ENCODE results near the gene MAGI3.
"Not testable (repeated sequence)": the region's sequence is repeated elsewhere in the genome, so short reads cannot be mapped to it uniquely, and the experiment has no call there.

Gene MAGI3

GRCh38 chr1:113390871-113391648 lies 745 bp downstream of the MAGI3 start:
- DNase-seq = peak; percentile 70 to 75
- TF ChIP-seq POLR2A (IDR thresholded peaks at IDR 0.05; ENCODE audit: low read length) (no peak), GATA1 (IDR thresholded peaks at IDR 0.05; ENCODE audit: low read depth, low read length) (no peak)

GRCh38 chr1:113391649-113392271 lies 1.4 kb downstream of the MAGI3 start:
- peak; percentile 34 to 52 for DNase-seq
- TF ChIP-seq GATA1 (IDR thresholded peaks at IDR 0.05; ENCODE audit: low read depth, low read length) (no peak), POLR2A (IDR thresholded peaks at IDR 0.05; ENCODE audit: low read length) (no peak)

GRCh38 chr1:113392541-113393128 lies 2.3 kb downstream of the MAGI3 start:
- TF ChIP-seq GATA1 (IDR thresholded peaks at IDR 0.05; ENCODE audit: low read depth, low read length) (no peak), POLR2A (IDR thresholded peaks at IDR 0.05; ENCODE audit: low read length) (no peak)
- no peak for DNase-seq

DNA sequence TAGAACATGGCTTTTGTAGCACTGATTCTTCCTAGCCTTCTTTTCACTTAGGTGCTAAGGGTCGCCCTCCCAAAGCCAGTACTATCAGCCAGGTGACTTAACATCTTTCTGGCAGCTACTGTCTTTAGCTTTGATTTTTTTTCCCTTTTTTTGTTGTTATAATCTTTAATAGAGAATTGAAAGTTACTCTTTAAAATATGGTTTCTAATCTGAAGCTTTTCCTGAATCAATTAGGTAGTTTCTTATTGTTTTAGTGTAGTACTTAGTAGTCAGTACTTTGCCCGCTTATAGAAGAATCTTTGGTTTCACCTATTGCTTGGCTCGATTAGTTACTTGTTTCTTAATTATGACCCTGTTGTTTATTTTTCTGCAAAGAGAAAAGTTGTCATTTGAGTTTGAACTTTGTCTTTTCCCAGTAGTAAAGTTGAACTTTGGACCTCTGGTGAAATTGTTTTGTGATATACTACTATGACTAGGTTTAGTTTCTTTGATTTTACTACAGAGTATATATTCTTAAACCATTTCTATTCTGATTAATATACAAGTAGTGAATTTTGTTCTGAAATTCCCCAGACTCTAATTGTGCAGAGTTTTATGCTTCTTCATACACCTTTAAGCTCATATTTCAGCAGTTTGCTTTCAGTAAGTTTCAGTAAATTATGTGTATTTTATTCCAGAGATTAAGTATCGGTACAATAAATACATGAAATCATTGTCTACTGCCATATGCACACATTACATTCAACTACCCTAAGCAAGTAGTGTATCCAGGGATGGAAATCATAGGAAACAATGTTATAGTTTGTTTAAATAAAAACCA lies 3.9 kb downstream of the MAGI3 start:
- DNase-seq = no peak
- TF ChIP-seq POLR2A (IDR thresholded peaks at IDR 0.05; ENCODE audit: low read length) (no peak), GATA1 (IDR thresholded peaks at IDR 0.05; ENCODE audit: low read depth, low read length) (no peak)

- DNase-seq = no peak
- TF ChIP-seq POLR2A (IDR thresholded peaks at IDR 0.05; ENCODE audit: low read length) (no peak), GATA1 (IDR thresholded peaks at IDR 0.05; ENCODE audit: low read depth, low read length) (no peak)
These were observed 4.5 kb downstream of the MAGI3 start for GRCh38 chr1:113394863-113395259.

DNA sequence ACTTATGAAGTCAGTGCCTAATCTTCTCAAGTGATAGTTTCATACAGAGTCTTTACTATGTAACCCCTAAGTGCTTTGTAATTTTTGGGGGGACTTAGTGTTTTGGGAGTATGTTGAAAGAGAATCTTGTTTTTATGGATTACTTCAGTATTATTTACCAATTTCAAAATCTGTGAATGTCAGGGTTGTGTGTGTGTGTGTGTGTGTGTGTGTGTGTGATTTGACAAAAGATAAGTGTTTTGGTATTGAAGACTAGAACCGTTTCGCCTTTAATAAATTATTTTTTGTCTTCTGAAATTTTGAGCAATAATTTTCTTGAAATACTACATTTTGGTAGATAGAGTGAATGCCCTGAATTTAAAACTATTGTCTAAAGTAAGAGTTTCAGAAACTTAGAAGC lies 5.8 kb downstream of the MAGI3 start:
- TF ChIP-seq GATA1 (IDR thresholded peaks at IDR 0.05; ENCODE audit: low read depth, low read length) (no peak), POLR2A (IDR thresholded peaks at IDR 0.05; ENCODE audit: low read length) (no peak)
- DNase-seq = no peak

DNA sequence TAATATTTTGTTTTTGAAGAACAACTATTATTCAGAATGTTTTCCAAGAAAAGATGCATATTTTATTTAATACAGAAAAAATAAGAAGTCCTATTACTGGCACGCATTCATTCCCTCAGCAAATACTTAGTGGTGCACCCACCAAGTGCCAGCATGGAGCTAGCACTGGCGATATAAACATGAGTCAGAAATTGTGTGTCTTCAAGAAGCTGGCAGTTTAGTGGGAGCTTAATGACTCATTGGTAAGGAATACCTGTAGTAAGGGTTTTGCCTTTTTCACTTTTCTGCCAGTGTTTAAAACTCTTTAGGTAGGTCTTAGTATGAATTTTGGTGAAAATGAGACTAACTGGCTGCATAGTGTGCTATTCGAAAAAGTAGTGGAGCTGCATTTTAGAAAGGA lies 6.3 kb downstream of the MAGI3 start:
- no peak for DNase-seq
- TF ChIP-seq GATA1 (IDR thresholded peaks at IDR 0.05; ENCODE audit: low read depth, low read length) = no peak
- no peak for TF ChIP-seq POLR2A (IDR thresholded peaks at IDR 0.05; ENCODE audit: low read length)

GRCh38 chr1:113399062-113399583 lies 8.8 kb downstream of the MAGI3 start:
- TF ChIP-seq GATA1 (IDR thresholded peaks at IDR 0.05; ENCODE audit: low read depth, low read length) = no peak
- TF ChIP-seq POLR2A (IDR thresholded peaks at IDR 0.05; ENCODE audit: low read length) = no peak
- no peak for DNase-seq

- peak; percentile 20 to 24 for DNase-seq
These were observed 10.8 kb downstream of the MAGI3 start for GRCh38 chr1:113401067-113401466.

DNA sequence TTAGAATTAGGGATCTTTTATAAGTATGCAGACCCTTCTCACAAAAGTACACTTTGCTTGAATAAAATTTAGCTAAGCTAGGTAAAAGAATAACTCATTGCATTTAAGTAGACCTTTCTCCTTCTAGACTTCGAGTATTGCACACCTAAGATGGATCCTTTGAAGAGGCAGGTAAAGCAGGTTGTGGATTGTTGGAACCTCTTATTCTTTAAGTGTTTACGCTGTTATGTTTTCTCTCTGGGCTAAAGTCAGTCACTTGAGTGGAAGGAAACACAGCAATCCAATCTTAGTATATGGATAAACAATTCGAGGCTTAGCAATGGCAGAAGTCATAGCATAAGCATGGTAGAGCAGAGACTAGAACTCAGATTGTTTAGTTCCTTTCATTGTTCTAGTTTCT lies 11.4 kb downstream of the MAGI3 start:
- TF ChIP-seq POLR2A (IDR thresholded peaks at IDR 0.05; ENCODE audit: low read length) = no peak
- TF ChIP-seq GATA1 (IDR thresholded peaks at IDR 0.05; ENCODE audit: low read depth, low read length) = no peak
- no peak for DNase-seq

More at GRCh38 chr1:113401067-113401466, 10.8 kb downstream of the MAGI3 start:
- TF ChIP-seq GATA1 (IDR thresholded peaks at IDR 0.05; ENCODE audit: low read depth, low read length) (no peak), POLR2A (IDR thresholded peaks at IDR 0.05; ENCODE audit: low read length) (no peak)

- TF ChIP-seq POLR2A (IDR thresholded peaks at IDR 0.05; ENCODE audit: low read length) = no peak
- no peak for TF ChIP-seq GATA1 (IDR thresholded peaks at IDR 0.05; ENCODE audit: low read depth, low read length)
- no peak for DNase-seq
These were observed 12.8 kb downstream of the MAGI3 start for GRCh38 chr1:113403065-113403464.

DNA sequence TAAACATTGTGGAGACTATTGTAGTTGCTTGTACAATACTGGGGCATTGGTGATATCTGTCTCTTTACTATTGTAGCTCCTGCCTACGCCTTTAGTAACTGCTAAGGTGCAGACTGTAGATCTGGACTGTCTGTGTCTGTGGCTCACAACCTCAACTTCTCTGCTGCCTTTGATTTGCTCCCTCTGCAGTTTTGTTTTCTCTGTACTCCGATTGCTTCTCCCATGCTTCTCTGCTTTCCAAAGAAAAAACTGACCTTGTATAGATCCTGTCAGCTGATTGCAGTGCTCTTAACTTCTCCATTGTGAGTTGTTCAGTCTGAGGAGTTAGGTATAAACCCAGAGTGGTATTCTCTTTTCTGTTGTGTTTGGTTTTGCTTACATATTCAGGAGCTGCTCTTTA lies 15.3 kb downstream of the MAGI3 start:
- DNase-seq = peak in 1 of 2 experiments; percentile 33
- no peak for TF ChIP-seq GATA1 (IDR thresholded peaks at IDR 0.05; ENCODE audit: low read depth, low read length)
- TF ChIP-seq POLR2A (IDR thresholded peaks at IDR 0.05; ENCODE audit: low read length) = no peak

GRCh38 chr1:113406149-113406548 lies 15.8 kb downstream of the MAGI3 start:
- peak; percentile 35 to 73 for DNase-seq

GRCh38 chr1:113409363-113409762 lies 19.0 kb downstream of the MAGI3 start:
- no peak for DNase-seq
- TF ChIP-seq GATA1 (IDR thresholded peaks at IDR 0.05; ENCODE audit: low read depth, low read length) (no peak), POLR2A (IDR thresholded peaks at IDR 0.05; ENCODE audit: low read length) (no peak)

DNA sequence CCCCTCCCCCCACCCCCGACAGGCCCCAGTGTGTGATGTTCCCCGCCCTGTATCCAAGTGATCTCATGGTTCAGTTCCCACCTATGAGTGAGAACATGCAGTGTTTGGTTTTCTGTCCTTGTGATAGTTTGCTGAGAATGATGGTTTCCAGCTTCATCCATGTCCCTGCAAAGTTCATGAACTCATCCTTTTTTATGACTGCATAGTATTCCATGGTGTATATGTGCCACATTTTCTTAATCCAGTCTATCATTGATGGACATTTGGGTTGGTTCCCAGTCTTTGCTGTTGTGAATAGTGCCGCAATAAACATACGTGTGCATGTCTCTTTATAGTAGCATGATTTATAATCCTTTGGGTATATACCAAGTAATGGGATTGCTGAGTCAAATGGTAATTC lies 21.7 kb downstream of the MAGI3 start:
- DNase-seq = not testable (repeated sequence)

Measured in erythroblast (primary cell).